GM19238 (cell line): ENCODE data around the gene ZNF442.
"Not testable (repeated sequence)": the region's sequence is repeated elsewhere in the genome, so short reads cannot be mapped to it uniquely, and the experiment has no call there.

Source experiments
- DNase-seq: peaks from one replicate; pipeline ENCODE4 v3.0.0; 2011; ENCODE audit warnings: low spot score; ENCODE audit not compliant: insufficient read length

ZNF442 gene

GRCh38 chr19:12365236-12366162, at the start of gene ZNF442:
ZNF442 (minus strand) TSS chr19:12365683; CDS start chr19:12363631, 2,052 bp downstream.
- peak; percentile 92 for DNase-seq

- no peak for DNase-seq
Measured at GRCh38 chr19:12411893-12412292, 46.4 kb upstream of the ZNF442 start.

GRCh38 chr19:12400633-12401502, 35.4 kb upstream of the ZNF442 start, which contains the start of gene ZNF799:
ZNF799 (minus strand) TSS chr19:12401271; CDS start chr19:12401070, 201 bp downstream.
- DNase-seq = peak; percentile 68

GRCh38 chr19:12399901-12400632, 34.6 kb upstream of the ZNF442 start:
- DNase-seq = not testable (repeated sequence)

GRCh38 chr19:12391148-12391547, 25.7 kb upstream of the ZNF442 start:
- DNase-seq = not testable (repeated sequence)

- not testable (repeated sequence) for DNase-seq
Measured at GRCh38 chr19:12386365-12386764, 20.9 kb upstream of the ZNF442 start.

- DNase-seq = no peak
Measured at GRCh38 chr19:12380444-12380737, 14.9 kb upstream of the ZNF442 start.

GRCh38 chr19:12379732-12380443, 14.4 kb upstream of the ZNF442 start:
- DNase-seq = no peak

- no peak for DNase-seq
Measured at GRCh38 chr19:12374026-12374425, 8.5 kb upstream of the ZNF442 start.

- DNase-seq = no peak
Measured at GRCh38 chr19:12364391-12365235, 870 bp downstream of the ZNF442 start.

GRCh38 chr19:12362236-12362635, 3.2 kb downstream of the ZNF442 start:
- not testable (repeated sequence) for DNase-seq

GRCh38 chr19:12353375-12353774, 12.1 kb downstream of the ZNF442 start:
- DNase-seq = no peak

GRCh38 chr19:12350890-12351197, 14.6 kb downstream of the ZNF442 start:
- DNase-seq = no peak

GRCh38 chr19:12350185-12350889, 15.1 kb downstream of the ZNF442 start:
- no peak for DNase-seq

- DNase-seq = no peak
Measured at GRCh38 chr19:12346896-12347295, 18.6 kb downstream of the ZNF442 start.

GRCh38 chr19:12345197-12345596, 20.3 kb downstream of the ZNF442 start:
- DNase-seq = no peak

- peak; percentile 78 for DNase-seq
Measured at GRCh38 chr19:12333162-12334159, 32.0 kb downstream of the ZNF442 start, which contains the start of gene ZNF563. ZNF563 (minus strand) TSS chr19:12333633; CDS start chr19:12333482, 151 bp downstream.
